ENCODE results near the gene L3MBTL4.

DNA sequence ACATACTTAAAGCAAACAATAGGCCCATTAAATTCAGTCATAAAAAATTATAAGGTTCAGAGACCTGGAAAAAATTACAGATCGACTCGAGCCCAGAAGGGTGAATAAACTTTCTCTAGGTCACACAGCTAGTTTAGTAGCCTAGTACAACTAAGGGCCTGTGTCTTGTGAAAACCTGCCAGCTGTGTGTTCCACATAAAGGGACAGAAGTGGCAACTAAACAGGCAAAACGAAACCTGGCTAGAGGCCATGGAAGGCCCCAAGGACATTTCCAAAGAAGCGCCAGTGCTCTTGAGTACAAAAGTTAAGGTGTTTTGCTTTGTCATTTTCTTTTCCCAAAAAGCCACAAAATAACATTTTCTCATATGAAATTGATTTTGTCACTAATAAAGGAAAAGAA lies 164.9 kb downstream of the L3MBTL4 start:
- TF ChIP-seq, protein P1, sequence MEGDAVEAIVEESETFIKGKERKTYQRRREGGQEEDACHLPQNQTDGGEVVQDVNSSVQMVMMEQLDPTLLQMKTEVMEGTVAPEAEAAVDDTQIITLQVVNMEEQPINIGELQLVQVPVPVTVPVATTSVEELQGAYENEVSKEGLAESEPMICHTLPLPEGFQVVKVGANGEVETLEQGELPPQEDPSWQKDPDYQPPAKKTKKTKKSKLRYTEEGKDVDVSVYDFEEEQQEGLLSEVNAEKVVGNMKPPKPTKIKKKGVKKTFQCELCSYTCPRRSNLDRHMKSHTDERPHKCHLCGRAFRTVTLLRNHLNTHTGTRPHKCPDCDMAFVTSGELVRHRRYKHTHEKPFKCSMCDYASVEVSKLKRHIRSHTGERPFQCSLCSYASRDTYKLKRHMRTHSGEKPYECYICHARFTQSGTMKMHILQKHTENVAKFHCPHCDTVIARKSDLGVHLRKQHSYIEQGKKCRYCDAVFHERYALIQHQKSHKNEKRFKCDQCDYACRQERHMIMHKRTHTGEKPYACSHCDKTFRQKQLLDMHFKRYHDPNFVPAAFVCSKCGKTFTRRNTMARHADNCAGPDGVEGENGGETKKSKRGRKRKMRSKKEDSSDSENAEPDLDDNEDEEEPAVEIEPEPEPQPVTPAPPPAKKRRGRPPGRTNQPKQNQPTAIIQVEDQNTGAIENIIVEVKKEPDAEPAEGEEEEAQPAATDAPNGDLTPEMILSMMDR (conservative IDR thresholded peaks at IDR 0.05; ENCODE audit: low read length) = no peak
- TF ChIP-seq EZH2phosphoT487 (IDR thresholded peaks at IDR 0.05; ENCODE audit: borderline replicate concordance, low read depth, low read length) = no peak
